ENCODE measurements around the gene TRAF4.
"Not testable (repeated sequence)": the region's sequence is repeated elsewhere in the genome, so short reads cannot be mapped to it uniquely, and the experiment has no call there.

The TRAF4 gene

DNA sequence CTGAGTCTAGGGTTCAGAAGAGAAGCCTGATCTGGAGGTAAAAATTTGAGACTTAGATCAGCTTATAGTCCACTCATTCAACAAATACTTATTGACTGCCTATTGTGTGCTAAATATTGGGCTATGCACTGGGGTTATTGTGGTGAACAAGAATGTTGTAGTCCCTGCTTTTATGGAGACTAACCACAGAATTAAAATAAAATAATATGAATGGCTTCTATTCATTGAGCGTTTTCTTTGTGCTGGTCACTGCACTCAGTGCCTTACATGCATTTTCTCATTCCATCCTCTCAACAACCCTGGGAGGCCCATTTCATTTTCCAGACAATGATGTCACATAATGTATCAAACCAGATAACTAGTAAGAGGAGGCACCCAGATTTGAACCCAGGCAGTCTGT, 10.5 kb upstream of the TRAF4 start:
- DNase-seq (ENCODE audit: low spot score), result no peak

DNA sequence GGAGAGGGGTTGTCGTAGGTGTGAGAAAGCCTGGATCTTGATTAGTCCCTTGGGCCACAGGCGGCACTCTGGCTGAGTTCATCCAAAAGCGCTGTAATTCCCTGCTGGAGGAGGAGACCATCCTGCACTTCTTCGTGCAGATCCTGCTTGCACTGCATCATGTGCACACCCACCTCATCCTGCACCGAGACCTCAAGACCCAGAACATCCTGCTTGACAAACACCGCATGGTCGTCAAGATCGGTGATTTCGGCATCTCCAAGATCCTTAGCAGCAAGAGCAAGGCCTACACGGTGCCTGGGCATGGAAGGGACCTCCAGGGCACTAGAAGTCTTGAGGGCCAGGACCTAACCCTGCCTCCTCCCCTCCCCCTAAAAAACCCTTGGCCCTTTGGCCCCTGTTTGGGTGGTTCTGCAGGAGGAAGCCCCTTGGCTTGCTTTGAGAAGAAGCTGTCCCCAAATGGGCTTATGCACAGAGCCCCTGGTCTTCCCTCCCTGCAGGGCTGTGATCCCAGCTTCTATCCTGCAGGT, 9.0 kb upstream of the TRAF4 start:
- no peak for DNase-seq (ENCODE audit: low spot score)

DNA sequence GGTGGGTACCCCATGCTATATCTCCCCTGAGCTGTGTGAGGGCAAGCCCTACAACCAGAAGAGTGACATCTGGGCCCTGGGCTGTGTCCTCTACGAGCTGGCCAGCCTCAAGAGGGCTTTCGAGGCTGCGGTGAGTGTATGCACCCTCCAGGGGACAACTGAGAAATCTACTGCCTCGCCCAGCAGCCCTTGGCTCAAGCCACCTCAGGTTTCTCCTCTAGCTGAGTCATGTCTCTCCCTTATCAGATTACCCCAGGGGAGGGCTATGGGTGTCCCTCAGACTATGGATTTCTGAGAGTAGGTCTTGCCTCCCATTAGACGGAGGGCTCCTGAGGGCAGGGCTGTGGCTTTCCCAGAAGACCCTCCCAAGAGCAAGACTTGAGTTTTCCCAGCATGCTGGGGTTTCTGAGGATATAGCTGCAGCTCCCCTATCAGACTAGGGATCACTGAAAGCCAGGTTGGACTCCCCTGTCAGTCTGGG, 8.5 kb upstream of the TRAF4 start:
- no peak for DNase-seq (ENCODE audit: low spot score)

DNA sequence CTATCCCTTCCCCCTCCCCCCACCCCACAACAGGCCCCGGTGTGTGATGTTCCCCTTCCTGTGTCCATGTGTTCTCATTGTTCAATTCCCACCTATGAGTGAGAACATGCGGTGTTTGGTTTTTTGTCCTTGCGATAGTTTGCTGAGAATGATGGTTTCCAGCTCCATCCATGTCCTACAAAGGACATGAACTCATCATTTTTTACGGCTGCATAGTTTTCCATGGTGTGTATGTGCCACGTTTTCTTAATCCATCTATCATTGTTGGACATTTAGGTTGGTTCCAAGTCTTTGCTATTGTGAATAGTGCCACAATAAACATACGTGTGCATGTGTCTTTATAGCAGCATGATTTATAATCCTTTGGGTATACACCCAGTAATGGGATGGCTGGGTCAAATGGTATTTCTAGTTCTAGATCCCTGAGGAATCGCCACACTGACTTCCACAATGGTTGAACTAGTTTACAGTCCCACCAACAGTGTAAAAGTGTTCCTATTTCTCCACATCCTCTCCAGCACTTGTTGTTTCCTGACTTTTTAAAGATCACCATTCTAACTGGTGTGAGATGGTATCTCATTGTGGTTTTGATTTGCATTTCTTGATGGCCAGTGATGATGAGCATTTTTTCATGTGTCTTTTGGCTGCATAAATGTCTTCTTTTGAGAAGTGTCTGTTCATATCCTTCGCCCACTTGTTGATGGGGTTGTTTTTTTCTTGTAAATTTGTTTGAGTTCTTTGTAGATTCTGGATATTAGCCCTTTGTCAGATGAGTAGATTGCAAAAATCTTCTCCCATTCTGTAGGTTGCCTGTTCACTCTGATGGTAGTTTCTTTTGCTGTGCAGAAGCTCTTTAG, 7.7 kb upstream of the TRAF4 start:
- DNase-seq (ENCODE audit: low spot score), result not testable (repeated sequence)

DNA sequence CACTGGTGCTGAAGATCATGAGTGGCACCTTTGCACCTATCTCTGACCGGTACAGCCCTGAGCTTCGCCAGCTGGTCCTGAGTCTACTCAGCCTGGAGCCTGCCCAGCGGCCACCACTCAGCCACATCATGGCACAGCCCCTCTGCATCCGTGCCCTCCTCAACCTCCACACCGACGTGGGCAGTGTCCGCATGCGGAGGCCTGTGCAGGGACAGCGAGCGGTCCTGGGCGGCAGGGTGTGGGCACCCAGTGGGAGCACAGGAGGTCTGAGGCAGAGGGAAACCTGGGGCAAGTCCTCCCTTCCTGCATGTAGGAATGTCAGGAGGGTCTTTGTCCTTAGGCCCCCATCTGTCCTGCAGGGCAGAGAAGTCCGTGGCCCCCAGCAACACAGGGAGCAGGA, 6.5 kb upstream of the TRAF4 start:
- no peak for DNase-seq (ENCODE audit: low spot score)

DNA sequence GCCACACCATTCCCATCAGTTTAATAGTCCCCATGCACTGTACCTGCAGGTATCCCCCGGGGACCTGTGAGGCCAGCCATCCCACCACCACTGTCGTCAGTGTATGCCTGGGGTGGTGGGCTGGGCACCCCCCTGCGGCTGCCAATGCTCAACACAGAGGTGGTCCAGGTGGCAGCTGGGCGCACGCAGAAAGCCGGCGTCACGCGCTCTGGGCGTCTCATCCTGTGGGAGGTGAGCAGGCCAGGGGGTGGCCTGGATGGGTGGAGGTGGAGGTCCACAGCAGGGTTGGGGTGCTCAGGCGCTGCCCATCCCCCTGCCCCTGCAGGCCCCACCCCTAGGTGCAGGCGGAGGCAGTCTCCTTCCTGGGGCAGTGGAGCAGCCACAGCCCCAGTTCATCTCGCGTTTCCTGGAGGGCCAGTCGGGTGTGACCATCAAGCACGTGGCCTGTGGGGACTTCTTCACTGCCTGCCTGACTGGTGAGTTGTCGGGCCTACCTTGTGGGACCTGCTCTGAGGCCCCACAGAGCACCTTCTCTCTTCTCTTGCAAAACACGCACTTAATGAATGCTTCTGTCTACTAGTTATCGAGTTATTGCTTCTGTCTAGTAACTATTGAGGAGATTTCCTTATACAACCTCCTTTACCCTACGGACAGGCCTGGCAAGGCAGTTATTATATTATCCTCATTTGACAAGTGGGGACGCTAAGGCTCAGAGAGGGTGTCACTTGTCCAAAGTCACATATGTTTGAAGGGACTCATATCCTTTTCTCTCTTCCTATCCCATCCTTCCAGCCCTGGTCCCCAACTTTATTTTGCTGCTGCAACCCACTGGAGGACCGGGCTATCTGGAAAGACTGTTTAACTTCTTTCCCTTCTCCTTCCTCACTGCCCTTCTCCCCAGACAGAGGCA, 5.8 kb upstream of the TRAF4 start:
- DNase-seq (ENCODE audit: low spot score), result no peak

DNA sequence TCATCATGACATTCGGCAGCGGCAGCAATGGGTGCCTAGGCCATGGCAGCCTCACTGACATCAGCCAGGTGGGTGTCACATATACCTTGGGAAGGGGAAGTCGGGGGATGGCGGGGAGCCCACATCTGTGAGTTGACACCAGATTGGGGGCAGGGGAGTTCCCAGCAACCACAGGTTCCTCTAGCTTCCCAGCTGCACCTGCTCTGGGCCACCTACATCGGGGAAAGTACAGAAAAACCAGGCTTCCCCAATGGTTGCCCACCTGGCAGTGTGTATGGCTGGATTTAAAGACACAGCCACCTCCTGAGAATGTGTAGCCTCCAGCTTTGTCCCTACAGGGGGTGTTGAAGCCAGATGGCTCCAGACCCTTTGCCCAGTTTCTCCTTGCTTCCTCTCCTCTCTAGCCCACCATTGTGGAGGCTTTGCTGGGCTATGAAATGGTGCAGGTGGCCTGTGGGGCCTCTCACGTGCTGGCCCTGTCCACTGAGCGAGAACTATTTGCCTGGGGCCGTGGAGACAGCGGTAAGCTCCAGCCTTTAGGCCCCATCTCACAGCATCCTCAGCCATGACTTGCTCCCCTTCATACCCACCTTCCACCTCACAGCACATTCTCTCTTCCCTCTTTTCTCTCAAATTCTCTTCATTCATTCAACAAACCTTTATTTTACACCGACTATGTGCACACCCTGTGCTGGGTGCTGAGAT, 5.0 kb upstream of the TRAF4 start:
- no peak for DNase-seq (ENCODE audit: low spot score)

DNA sequence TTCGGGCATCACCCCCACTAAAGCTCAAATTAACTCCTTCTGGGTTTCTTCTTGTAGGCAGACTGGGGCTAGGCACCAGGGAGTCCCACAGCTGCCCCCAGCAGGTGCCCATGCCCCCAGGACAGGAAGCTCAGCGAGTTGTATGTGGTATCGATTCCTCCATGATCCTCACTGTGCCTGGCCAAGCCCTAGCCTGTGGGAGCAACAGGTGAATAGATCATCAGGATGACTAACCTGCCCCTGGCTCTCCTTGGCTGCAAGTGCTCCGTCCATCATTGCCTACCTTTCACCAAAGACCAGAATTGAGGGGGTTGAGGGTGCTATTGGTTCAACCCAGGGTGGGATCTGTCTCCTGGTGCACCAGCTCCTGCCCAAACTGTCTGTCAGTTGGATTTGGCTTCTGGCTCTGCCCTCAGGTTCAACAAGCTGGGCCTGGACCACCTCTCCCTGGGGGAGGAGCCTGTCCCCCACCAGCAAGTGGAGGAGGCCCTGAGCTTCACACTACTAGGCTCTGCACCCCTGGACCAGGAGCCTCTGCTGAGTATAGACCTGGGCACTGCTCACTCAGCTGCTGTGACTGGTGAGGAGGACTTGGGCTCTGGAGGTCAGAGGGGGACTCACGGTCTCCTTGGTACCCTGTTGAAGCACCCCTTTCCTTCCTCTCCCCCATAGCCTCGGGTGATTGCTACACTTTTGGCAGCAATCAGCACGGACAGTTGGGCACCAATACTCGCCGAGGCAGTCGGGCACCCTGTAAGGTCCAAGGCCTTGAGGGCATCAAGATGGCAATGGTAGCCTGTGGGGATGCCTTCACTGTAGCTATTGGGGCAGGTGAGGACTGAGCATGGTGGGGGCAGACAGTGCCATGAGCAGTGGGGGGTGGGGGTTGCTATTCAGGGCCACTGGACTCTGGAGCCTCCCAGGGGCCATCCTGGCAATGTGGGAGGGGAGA, 3.1 kb upstream of the TRAF4 start:
- DNase-seq (ENCODE audit: low spot score), result no peak

DNA sequence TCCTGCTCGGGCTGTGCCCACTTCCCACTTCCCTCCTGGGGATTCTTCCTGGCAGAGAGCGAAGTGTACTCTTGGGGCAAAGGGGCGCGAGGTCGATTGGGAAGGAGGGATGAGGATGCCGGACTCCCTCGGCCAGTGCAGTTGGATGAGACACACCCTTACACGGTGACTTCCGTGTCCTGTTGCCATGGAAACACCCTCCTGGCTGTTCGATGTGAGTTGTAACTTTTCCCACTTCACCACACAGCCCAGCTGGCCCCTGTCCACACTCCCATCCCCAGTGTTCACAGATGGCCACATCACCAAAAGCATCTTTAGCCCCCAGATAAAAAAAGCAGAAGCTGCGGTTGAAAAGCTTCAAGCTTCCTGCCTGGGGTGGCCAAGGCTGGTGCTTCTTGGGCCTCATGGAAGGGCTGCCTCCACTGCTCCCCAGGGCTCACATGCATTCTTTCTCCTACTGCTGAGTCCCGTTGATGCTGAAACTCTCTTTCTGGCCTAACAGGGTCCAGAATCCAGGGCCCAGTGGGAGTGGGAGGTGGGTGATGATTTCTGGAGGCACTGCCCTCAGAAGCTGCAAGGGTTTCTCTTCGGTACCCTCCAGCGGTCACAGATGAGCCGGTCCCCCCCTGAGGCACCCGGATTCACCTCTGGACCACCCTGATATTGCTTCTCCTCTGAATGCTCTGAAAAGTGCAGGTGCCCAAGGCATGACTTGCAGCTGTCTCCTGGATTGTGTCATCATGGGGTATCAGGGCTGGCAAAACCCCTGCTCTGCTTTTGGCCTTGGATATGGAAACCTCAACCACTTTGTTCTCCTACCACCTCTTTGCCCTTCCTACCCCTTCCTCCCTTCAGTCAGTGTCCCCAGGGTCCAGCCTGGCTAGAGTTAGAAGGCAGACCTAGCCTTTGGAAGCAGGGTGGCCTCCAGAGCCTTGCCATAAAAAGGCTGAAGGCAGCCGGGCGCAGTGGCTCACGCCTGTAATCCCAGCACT, 2.2 kb upstream of the TRAF4 start:
- DNase-seq (ENCODE audit: low spot score), result no peak

DNA sequence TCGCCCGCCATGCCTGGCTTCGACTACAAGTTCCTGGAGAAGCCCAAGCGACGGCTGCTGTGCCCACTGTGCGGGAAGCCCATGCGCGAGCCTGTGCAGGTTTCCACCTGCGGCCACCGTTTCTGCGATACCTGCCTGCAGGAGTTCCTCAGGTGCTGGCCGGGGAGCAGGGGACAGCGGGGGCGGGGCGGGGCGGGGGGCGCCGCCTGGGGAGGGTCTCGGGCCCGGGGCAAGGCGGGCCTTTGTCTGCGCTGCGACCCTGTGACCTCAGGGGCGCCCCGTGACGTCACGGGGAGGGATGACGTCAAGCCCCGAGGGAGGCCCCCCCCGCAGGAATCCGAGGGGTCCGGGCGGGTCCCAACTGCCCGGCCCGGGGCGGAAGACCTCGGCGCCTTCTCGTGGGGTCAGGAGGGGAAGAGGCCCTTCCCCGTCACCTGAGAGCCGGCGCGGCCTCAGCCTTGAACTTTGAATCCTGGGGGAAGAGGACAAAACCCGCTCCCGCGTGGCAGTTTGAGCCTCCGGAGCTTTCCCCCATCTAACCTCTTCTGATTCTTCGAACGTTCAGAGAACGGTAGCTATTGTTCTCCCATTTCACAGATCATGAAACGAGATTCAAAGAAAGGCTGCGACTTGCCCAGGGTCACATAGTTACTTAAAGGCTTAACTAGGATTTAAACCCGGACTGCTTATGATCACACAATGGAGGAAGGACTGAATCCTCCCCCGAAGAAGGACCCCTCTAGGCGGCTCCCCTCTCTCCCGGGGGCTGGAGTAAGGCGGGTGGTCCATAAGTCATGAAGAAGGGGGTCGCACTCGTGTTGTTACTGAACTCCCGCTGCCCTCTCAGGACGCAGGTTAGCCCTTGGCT, 527 bp downstream of the TRAF4 start:
- no peak for DNase-seq (ENCODE audit: low spot score)

DNA sequence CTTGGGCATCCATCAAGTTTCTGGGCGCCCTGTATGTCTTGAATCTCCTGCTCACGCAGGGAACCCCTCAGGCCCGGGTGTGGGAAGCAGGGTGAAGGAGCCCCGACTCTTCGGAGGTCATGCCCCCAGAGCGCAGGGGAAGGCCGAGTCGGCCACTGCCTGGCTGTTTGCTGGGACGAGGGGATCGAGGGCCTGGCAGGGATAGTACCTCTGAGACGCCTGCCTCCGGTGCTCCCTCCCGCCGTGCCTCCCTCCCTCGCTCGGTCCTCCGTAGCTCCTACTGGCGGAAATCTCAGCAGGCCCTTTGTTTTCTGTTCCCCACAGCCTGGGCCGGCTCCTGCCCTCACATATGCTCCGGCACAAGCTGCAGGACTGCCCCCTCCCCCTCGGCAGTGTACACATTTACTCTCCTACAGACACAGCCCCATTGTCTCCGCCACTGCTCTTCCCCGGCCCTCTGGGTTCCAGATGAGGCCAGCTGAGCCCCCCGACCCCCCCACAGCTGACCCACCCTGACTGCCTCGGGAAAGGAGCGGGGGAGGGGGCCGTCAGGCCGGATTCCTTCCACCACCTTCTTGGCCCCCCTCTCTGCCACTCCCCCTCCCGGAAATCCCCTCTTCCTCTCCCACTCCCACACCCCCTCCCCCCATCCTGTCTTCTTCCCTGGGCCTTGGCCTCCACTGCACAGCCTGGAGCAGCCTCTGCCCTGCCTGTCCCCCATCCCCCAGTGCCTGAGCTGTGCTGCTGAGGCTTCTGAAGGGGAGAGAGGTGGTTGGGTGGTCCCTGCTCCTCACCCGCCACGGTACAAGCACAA, 1.4 kb downstream of the TRAF4 start:
- DNase-seq (ENCODE audit: low spot score), result peak; percentile 98

DNA sequence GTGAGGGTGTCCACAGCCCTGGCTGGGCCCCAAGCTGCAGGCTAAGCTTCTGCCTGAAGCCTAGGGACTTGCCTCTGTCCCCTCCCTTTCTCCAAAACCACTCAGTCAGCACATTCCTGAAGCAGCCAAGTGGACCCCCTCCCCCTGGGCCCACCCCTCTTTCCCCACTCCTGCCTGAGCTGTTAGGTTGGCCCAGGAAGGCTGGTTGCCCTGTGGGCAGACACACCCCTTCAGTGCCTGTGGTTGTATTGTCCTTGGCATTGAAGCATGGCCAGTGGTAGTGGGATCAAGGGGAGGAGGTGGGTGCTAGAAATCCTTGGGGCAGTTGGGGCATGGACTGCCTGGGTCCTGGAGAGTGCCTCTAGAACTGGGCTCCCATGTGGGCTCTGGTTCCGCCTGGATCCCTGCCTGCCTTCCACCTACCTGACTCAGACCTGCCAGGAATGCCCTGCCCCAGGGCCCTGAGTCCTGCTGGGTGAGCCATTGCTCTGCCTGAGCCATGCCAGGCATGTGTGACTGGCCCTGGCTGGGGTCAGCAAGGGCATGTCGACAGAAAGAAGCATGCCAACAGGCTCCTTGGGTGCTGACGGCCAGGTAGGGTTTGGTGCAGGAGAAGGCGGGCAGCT, 2.1 kb downstream of the TRAF4 start:
- DNase-seq (ENCODE audit: low spot score), result no peak

DNA sequence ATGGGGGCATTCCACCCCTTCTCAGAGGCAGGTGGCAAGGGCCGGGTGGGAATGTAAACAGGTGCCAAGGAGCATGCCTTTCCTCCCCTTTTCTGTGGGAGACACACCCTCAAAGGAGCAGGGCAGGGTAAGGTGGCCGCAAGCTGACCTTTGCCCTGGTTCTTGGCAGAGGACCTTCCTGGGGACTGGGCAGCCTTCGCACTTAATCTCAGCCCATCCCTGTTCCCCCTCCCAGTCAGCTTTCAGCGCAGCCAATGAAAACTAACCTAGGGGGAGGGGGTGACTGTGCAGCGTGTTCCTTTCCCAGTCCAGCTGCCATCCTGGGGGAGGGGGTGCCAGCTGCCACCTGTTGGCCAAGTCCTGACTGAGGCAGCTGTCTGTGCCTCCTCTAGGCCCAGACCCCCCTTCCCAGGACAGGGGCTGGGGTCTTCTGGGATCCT, 2.8 kb downstream of the TRAF4 start:
- peak; percentile 71 for DNase-seq (ENCODE audit: low spot score)

DNA sequence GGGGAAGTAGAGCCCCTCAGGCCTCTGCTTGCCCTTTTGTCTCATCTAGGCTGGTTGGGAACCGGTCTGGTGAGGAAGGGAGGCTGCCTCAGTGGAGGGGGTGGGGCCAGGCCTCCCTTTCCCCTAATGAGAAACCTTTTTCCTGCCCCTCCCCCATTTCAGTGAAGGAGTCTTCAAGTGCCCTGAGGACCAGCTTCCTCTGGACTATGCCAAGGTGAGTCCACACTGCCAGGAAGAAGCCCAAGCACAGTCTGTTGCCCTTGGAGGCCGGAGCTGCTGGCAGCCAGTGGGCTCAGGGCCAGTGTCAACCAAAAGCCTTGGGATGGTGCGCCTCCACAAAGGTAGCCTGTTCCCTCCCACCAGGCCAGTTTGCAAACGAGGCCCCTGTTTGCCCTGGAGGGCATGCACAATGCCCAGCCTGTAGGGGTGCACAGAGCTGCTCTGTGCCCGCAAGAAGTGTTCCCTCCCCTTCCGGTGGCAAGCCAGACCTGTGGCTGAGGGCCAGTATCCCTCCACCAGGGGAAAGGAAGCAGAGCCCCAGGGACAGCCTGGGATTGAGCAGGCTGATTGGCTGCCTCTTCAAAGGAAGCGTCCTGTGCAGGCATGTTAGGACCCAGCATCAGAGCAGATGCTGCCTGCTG, 3.4 kb downstream of the TRAF4 start:
- DNase-seq (ENCODE audit: low spot score), result peak; percentile 78

DNA sequence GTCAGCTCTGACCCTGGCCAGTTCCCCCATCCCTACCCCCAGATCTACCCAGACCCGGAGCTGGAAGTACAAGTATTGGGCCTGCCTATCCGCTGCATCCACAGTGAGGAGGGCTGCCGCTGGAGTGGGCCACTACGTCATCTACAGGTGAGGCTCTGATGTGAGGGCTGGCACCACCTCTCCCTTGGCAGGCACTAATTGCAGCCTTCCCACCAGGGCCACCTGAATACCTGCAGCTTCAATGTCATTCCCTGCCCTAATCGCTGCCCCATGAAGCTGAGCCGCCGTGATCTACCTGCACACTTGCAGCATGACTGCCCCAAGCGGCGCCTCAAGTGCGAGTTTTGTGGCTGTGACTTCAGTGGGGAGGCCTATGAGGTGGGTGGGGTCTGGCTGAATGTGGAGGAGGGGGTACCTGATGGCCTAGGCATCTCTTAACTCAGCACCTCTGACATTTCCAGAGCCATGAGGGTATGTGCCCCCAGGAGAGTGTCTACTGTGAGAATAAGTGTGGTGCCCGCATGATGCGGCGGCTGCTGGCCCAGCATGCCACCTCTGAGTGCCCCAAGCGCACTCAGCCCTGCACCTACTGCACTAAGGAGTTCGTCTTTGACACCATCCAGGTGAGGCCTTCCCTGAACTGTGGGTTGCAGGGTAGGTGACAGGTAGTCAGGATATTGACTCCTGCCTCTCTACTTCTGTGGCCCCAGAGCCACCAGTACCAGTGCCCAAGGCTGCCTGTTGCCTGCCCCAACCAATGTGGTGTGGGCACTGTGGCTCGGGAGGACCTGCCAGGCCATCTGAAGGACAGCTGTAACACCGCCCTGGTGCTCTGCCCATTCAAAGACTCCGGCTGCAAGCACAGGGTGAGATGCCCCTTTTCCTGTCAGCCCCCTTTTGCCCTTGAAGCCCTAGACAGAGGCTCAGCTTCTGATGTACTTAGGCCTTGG, 4.3 kb downstream of the TRAF4 start:
- DNase-seq (ENCODE audit: low spot score), result no peak
